ENCODE data around the gene TELO2. TPM values are rescaled to one million over a fixed set of nuclear protein-coding genes. Genes with fewer than 3 reads are reported as not detected.

The TELO2 gene
- total RNA-seq, 1 donor from 2014 or later, result 74.8 TPM

- H3K27me3 Mint-ChIP-seq (ENCODE audit: low read depth), result no peaks in the 10 kb centered on the region
- DNase-seq (ENCODE audit: low spot score), result no peak
- H3K4me1 Mint-ChIP-seq (ENCODE audit: low read depth), result no peaks in the 10 kb centered on the region
- H3K36me3 Mint-ChIP-seq (ENCODE audit: low read depth), result peaks cover 6% of the 10 kb centered on the region
- no peak overlapping the region for H3K27ac Mint-ChIP-seq
- intact Hi-C loops (cut with micrococcal nuclease), result no loop called here
- no peak overlapping the region for H3K4me3 Mint-ChIP-seq (ENCODE audit: low read depth)
- no peaks in the 10 kb centered on the region for H3K9me3 Mint-ChIP-seq
These were observed 41.3 kb upstream of the TELO2 start for GRCh38 chr16:1451702-1452392.

GRCh38 chr16:1452530-1452929 is 40.6 kb upstream of the TELO2 start:
- no peaks in the 10 kb centered on the region for H3K27me3 Mint-ChIP-seq (ENCODE audit: low read depth)
- no peaks in the 10 kb centered on the region for H3K4me1 Mint-ChIP-seq (ENCODE audit: low read depth)
- H3K9me3 Mint-ChIP-seq, result no peaks in the 10 kb centered on the region
- DNase-seq (ENCODE audit: low spot score), result no peak
- intact Hi-C loops (cut with micrococcal nuclease), result no loop called here
- H3K36me3 Mint-ChIP-seq (ENCODE audit: low read depth), result peaks cover 6% of the 10 kb centered on the region
- H3K4me3 Mint-ChIP-seq (ENCODE audit: low read depth), result no peak overlapping the region
- no peak overlapping the region for H3K27ac Mint-ChIP-seq

GRCh38 chr16:1453316-1453715 is 39.8 kb upstream of the TELO2 start:
- Mint-ChIP-seq H3K27ac (no peak overlapping the region), H3K4me1 (ENCODE audit: low read depth) (no peaks in the 10 kb centered on the region), H3K9me3 (no peaks in the 10 kb centered on the region), H3K36me3 (ENCODE audit: low read depth) (peaks cover 6% of the 10 kb centered on the region), H3K4me3 (ENCODE audit: low read depth) (no peak overlapping the region), H3K27me3 (ENCODE audit: low read depth) (no peaks in the 10 kb centered on the region)
- intact Hi-C loops (cut with micrococcal nuclease), result no loop called here
- no peak for DNase-seq (ENCODE audit: low spot score)

GRCh38 chr16:1454561-1454960 is 38.6 kb upstream of the TELO2 start:
- Mint-ChIP-seq H3K36me3 (ENCODE audit: low read depth) (peaks cover 6% of the 10 kb centered on the region), H3K4me1 (ENCODE audit: low read depth) (peaks cover 3% of the 10 kb centered on the region), H3K27me3 (ENCODE audit: low read depth) (no peaks in the 10 kb centered on the region), H3K4me3 (ENCODE audit: low read depth) (no peak overlapping the region), H3K9me3 (no peaks in the 10 kb centered on the region), H3K27ac (no peak overlapping the region)
- DNase-seq (ENCODE audit: low spot score), result no peak
- intact Hi-C loops (cut with micrococcal nuclease), result no loop called here

- Mint-ChIP-seq H3K27me3 (ENCODE audit: low read depth) (no peaks in the 10 kb centered on the region), H3K36me3 (ENCODE audit: low read depth) (peaks cover 6% of the 10 kb centered on the region), H3K9me3 (no peaks in the 10 kb centered on the region), H3K4me3 (ENCODE audit: low read depth) (no peak overlapping the region), H3K4me1 (ENCODE audit: low read depth) (peaks cover 3% of the 10 kb centered on the region), H3K27ac (no peak overlapping the region)
- DNase-seq (ENCODE audit: low spot score), result no peak
- intact Hi-C loops (cut with micrococcal nuclease), result no loop called here
These were observed 37.7 kb upstream of the TELO2 start for GRCh38 chr16:1455190-1456171.

- intact Hi-C loops (cut with micrococcal nuclease), result no loop called here
- Mint-ChIP-seq H3K27me3 (ENCODE audit: low read depth) (no peaks in the 10 kb centered on the region), H3K9me3 (no peaks in the 10 kb centered on the region), H3K4me3 (ENCODE audit: low read depth) (no peak overlapping the region), H3K27ac (no peak overlapping the region), H3K36me3 (ENCODE audit: low read depth) (peaks cover 2% of the 10 kb centered on the region), H3K4me1 (ENCODE audit: low read depth) (peaks cover 3% of the 10 kb centered on the region)
- DNase-seq (ENCODE audit: low spot score), result no peak
These were observed 36.2 kb upstream of the TELO2 start for GRCh38 chr16:1456951-1457350.

GRCh38 chr16:1457489-1458245 is 35.5 kb upstream of the TELO2 start:
- Mint-ChIP-seq H3K27ac (no peak overlapping the region), H3K4me1 (ENCODE audit: low read depth) (peaks cover 3% of the 10 kb centered on the region), H3K9me3 (no peaks in the 10 kb centered on the region), H3K4me3 (ENCODE audit: low read depth) (no peak overlapping the region), H3K36me3 (ENCODE audit: low read depth) (no peaks in the 10 kb centered on the region), H3K27me3 (ENCODE audit: low read depth) (no peaks in the 10 kb centered on the region)
- intact Hi-C loops (cut with micrococcal nuclease), result no loop called here
- no peak for DNase-seq (ENCODE audit: low spot score)

GRCh38 chr16:1458336-1458976 is 34.7 kb upstream of the TELO2 start:
- Mint-ChIP-seq H3K36me3 (ENCODE audit: low read depth) (no peaks in the 10 kb centered on the region), H3K27ac (no peak overlapping the region), H3K9me3 (no peaks in the 10 kb centered on the region), H3K27me3 (ENCODE audit: low read depth) (no peaks in the 10 kb centered on the region), H3K4me3 (ENCODE audit: low read depth) (no peak overlapping the region), H3K4me1 (ENCODE audit: low read depth) (peaks cover 3% of the 10 kb centered on the region)
- intact Hi-C loops (cut with micrococcal nuclease), result no loop called here
- no peak for DNase-seq (ENCODE audit: low spot score)

GRCh38 chr16:1458977-1459341 is 34.2 kb upstream of the TELO2 start:
- intact Hi-C loops (cut with micrococcal nuclease), result no loop called here
- DNase-seq (ENCODE audit: low spot score), result no peak
- Mint-ChIP-seq H3K4me1 (ENCODE audit: low read depth) (peaks cover 3% of the 10 kb centered on the region), H3K9me3 (no peaks in the 10 kb centered on the region), H3K4me3 (ENCODE audit: low read depth) (no peak overlapping the region), H3K27me3 (ENCODE audit: low read depth) (no peaks in the 10 kb centered on the region), H3K27ac (no peak overlapping the region), H3K36me3 (ENCODE audit: low read depth) (no peaks in the 10 kb centered on the region)

- no peaks in the 10 kb centered on the region for H3K27me3 Mint-ChIP-seq (ENCODE audit: low read depth)
- H3K9me3 Mint-ChIP-seq, result no peaks in the 10 kb centered on the region
- no peak overlapping the region for H3K27ac Mint-ChIP-seq
- intact Hi-C loops (cut with micrococcal nuclease), result no loop called here
- peaks cover 3% of the 10 kb centered on the region for H3K4me1 Mint-ChIP-seq (ENCODE audit: low read depth)
- H3K4me3 Mint-ChIP-seq (ENCODE audit: low read depth), result no peak overlapping the region
- peaks cover 3% of the 10 kb centered on the region for H3K36me3 Mint-ChIP-seq (ENCODE audit: low read depth)
- DNase-seq (ENCODE audit: low spot score), result no peak
These were observed 33.2 kb upstream of the TELO2 start for GRCh38 chr16:1459967-1460366.

GRCh38 chr16:1460602-1461138 is 32.5 kb upstream of the TELO2 start:
- Mint-ChIP-seq H3K27me3 (ENCODE audit: low read depth) (no peaks in the 10 kb centered on the region), H3K4me1 (ENCODE audit: low read depth) (peaks cover 3% of the 10 kb centered on the region), H3K27ac (no peak overlapping the region), H3K36me3 (ENCODE audit: low read depth) (peaks cover 3% of the 10 kb centered on the region), H3K9me3 (no peaks in the 10 kb centered on the region), H3K4me3 (ENCODE audit: low read depth) (no peak overlapping the region)
- intact Hi-C loops (cut with micrococcal nuclease), result no loop called here
- DNase-seq (ENCODE audit: low spot score), result no peak

GRCh38 chr16:1461146-1461545 is 32.0 kb upstream of the TELO2 start:
- H3K36me3 Mint-ChIP-seq (ENCODE audit: low read depth), result peaks cover 3% of the 10 kb centered on the region
- H3K27ac Mint-ChIP-seq, result no peak overlapping the region
- no peaks in the 10 kb centered on the region for H3K27me3 Mint-ChIP-seq (ENCODE audit: low read depth)
- DNase-seq (ENCODE audit: low spot score), result no peak
- peaks cover 3% of the 10 kb centered on the region for H3K4me1 Mint-ChIP-seq (ENCODE audit: low read depth)
- H3K4me3 Mint-ChIP-seq (ENCODE audit: low read depth), result no peak overlapping the region
- H3K9me3 Mint-ChIP-seq, result no peaks in the 10 kb centered on the region
- intact Hi-C loops (cut with micrococcal nuclease), result no loop called here

All from activated T-helper 2 cell treated with anti-CD3 and anti-CD28 coated beads, Interferon-gamma antibody, Interleukin-2, Interleukin-4, amounts not matched to agents 10 μg/mL and 5 μg/mL and 100 μg/mL, durations not matched to agents 14 hours and 24 hours and 36 hours (primary cell).